ENCODE data around the gene SV2B.

The SV2B gene

DNA sequence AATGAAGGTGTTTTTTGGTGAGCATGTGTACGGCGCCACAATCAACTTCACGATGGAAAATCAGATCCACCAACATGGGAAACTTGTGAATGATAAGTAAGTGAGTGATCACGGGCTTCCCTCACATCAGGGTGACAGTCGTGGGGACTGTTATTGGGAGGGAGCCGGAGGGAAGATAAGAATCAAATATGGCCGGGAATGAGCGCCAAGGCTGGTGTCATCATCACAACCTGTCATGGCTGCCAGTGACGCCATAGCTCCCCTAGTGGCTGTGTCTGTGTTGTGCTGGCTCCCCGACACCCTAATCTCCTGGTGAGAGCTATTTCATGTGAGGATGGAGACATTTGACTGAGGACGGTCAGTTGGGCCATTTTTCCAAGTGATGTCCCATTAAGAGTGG, 168.5 kb downstream of the SV2B start:
- no peak overlapping the region for H3K4me3 ChIP-seq (ENCODE audit: low read depth, low read length)
- TF ChIP-seq, protein P1, sequence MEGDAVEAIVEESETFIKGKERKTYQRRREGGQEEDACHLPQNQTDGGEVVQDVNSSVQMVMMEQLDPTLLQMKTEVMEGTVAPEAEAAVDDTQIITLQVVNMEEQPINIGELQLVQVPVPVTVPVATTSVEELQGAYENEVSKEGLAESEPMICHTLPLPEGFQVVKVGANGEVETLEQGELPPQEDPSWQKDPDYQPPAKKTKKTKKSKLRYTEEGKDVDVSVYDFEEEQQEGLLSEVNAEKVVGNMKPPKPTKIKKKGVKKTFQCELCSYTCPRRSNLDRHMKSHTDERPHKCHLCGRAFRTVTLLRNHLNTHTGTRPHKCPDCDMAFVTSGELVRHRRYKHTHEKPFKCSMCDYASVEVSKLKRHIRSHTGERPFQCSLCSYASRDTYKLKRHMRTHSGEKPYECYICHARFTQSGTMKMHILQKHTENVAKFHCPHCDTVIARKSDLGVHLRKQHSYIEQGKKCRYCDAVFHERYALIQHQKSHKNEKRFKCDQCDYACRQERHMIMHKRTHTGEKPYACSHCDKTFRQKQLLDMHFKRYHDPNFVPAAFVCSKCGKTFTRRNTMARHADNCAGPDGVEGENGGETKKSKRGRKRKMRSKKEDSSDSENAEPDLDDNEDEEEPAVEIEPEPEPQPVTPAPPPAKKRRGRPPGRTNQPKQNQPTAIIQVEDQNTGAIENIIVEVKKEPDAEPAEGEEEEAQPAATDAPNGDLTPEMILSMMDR (IDR thresholded peaks at IDR 0.05; ENCODE audit: borderline replicate concordance, insufficient read depth, low read depth, low read length), result peak; percentile 54; the same call in 1 of the 2 replicates

GRCh38 chr15:91270747-91271146, 170.7 kb downstream of the SV2B start:
- H3K4me3 ChIP-seq (ENCODE audit: low read depth, low read length), result no peak overlapping the region
- TF ChIP-seq, protein P1 (IDR thresholded peaks at IDR 0.05; ENCODE audit: borderline replicate concordance, insufficient read depth, low read depth, low read length), result no peak

DNA sequence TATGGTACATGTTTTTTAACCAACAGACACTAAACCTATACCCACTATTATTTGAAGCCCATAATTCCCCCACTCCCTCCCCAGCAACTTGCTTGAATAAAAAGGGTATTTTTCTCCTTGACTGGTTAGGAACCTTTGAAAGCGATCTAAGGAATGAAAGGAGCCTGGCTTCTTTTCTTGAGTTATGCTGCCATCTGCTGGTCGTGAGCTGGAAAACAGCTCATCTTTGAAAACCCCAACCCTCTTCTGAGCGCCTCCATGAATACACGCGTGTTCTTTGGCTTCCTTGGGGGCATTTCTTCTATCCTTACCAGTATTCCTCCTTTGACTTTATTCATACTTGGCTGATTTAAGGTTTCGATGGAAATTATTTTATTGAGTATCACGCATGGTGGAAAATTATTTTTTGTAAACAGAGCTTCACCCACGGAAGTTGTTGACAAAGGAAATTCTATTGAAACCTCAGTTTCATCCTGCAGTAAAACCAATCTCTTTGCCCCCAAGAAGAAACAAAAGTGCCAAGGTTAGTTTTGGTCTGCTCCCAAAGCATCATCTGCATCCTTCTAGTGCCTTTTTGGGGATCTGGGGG, 171.6 kb downstream of the SV2B start:
- H3K4me3 ChIP-seq (ENCODE audit: low read depth, low read length), result no peak overlapping the region
- TF ChIP-seq, protein P1 (IDR thresholded peaks at IDR 0.05; ENCODE audit: borderline replicate concordance, insufficient read depth, low read depth, low read length), result peak; percentile 64

GRCh38 chr15:91275844-91276243, 175.8 kb downstream of the SV2B start:
- H3K4me3 ChIP-seq (ENCODE audit: low read depth, low read length), result no peak overlapping the region
- TF ChIP-seq, protein P1 (IDR thresholded peaks at IDR 0.05; ENCODE audit: borderline replicate concordance, insufficient read depth, low read depth, low read length), result no peak

DNA sequence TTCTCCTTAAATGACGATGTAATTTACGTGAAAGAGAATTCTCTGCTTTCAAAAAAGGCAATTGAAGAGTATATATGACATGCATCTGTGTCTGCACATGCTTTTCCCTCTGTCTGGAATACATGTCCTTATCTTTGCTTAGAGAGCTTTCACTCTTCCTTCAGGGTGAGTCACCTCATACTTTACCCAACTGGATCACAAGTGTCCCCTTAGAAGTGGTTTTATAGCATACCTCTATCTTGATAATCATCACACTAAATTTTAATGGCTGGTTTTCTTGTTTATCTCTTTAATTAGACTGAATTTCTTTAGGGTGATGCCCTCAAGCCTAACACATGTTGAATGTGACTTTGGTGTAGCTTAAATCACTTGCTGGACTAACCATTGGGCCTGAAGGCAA, 178.9 kb downstream of the SV2B start:
- TF ChIP-seq, protein P1 (IDR thresholded peaks at IDR 0.05; ENCODE audit: borderline replicate concordance, insufficient read depth, low read depth, low read length), result no peak
- no peak overlapping the region for H3K4me3 ChIP-seq (ENCODE audit: low read depth, low read length)

GRCh38 chr15:91279486-91279885, 179.4 kb downstream of the SV2B start:
- TF ChIP-seq, protein P1 (IDR thresholded peaks at IDR 0.05; ENCODE audit: borderline replicate concordance, insufficient read depth, low read depth, low read length), result no peak
- no peak overlapping the region for H3K4me3 ChIP-seq (ENCODE audit: low read depth, low read length)

DNA sequence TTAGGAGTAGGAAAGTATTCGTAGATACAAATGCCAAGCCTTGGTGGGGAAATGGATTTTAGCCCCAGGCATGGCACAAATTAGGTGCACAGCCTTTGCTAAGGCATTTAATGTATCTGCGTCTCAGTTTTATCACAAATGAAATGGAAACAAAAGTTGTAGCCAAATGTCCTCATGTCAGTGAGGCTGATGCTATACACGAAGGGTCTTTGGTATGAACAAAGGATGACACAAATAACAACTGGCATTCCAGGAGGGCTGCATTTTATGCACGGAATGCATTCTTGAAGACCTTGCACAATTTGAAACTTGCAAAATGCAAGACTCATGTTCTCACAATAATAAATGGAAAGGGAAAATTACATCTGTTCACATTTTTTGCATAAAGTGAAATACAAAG, 181.9 kb downstream of the SV2B start:
- TF ChIP-seq, protein P1 (IDR thresholded peaks at IDR 0.05; ENCODE audit: borderline replicate concordance, insufficient read depth, low read depth, low read length), result no peak
- H3K4me3 ChIP-seq (ENCODE audit: low read depth, low read length), result no peak overlapping the region

All from GM12875 (cell line).